ENCODE data around the gene KIAA1217.

The KIAA1217 gene

DNA sequence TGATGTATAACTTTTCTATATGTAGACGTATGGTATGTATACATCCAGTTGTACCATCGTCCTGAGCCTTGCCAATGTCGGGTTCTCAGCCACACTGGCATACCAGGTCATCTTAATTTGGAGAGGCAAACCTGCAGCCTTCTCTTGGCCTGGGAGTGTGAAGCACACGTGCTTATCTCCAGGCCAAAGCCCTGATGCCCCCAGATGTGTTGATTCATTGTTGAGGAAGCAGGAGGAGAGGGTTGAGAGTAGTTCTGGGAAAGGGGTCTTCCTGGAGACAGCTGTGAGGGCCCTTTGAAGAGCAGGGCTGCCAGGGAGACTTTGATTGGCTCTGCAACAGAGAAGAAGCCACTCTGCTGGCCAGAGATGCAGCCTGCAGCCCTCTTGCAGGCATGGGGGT is 359.1 kb downstream of the KIAA1217 start:
- DNase-seq: no peak

DNA sequence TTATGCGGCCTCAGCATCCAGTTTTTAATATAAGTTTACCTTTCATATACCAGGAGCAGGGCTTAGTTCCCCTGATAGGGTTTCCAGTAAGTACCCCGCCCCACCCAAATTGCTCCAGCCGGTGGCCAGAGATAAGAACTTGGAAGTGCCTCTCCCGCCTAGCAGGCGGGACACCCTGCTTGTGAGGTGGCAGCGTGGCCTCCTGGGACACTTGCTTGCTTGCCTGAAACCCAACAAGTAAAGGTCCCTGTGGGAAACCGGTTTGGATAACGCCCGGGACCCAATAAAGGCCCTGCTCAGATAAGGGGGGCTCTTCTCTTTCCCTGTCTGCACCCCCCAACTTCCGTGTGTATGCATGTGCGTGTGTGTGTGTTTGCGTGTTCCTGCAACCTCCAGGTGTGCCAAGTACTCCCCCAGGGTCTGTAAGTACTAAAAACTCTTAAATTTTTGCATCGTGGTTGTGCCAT is 360.4 kb downstream of the KIAA1217 start:
- no peak for DNase-seq

DNA sequence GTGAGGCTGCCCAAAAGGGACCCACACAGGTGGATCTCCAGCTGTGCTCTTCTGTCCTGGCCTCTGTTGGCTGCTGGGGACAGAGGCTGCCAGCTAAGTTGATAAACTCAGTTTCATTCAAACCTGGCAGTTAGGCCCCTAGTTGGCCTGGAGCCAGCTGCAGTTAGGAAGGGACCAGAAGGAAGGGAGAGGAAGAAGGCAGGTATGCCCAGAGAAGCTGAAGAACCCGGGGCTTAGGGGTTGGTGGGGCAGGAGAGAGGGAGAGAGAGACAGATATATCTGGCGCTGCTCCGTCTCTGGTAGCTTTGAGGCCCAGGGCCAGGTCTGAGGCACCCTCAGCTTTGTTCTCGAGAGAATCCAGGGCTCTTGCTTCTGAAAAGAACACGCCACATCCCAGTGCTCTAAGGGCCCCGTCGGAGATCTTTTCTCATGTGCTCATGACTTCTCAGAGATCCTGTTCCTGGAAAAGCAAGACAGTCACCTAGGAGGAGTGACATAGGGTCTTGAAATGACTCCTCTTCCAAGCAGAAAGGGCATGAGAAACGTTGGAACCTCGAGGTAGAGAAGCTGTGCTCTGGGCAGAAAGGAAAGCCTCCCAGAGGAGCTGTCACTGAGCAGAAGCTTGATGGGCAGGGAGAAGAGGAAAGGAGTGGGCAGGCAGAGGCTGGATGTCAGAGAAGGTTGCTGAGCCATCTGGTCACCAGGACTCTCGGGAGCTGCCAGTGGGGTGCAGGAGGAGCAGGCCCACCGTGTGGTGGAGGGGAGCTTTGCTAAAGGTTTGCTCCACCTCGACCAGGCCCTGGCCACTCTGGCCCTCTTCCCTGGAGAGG is 361.1 kb downstream of the KIAA1217 start:
- no peak for DNase-seq

DNA sequence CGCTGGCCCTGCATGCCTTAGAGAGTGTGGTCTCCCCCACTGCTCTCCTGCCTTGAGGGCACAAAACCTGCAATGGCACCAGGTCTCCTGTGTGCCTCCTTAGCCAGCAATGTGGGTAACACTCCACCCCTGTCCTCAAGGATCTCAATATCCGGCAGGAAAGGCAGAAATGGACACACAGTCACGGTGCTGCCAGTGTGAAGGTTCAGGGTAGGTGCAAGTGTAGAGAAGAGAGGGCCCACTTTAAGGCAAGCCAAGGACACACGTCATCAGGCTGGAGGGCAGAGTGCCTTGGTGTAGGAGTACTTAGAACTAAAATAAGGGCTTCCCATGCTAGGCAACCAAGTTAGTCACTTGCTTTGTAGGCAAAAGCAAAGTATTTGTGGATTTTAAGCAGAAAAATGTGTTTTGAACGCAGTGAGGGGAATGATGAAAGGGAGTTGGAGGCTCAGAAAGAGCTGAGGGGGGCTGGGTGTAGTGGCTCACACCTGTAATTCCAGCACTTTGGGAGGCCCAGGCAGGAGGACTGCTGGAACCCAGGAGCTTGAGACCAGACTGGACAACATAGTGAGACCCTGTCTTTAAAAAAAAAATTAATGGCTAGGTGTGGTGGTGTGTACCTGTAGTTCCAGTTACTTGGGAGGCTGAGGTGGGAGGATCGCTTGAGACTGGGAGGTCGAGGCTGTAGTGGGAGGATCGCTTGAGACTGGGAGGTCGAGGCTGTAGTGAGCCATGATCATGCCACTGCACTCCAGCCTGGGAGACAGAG is 361.9 kb downstream of the KIAA1217 start:
- DNase-seq: no peak

DNA sequence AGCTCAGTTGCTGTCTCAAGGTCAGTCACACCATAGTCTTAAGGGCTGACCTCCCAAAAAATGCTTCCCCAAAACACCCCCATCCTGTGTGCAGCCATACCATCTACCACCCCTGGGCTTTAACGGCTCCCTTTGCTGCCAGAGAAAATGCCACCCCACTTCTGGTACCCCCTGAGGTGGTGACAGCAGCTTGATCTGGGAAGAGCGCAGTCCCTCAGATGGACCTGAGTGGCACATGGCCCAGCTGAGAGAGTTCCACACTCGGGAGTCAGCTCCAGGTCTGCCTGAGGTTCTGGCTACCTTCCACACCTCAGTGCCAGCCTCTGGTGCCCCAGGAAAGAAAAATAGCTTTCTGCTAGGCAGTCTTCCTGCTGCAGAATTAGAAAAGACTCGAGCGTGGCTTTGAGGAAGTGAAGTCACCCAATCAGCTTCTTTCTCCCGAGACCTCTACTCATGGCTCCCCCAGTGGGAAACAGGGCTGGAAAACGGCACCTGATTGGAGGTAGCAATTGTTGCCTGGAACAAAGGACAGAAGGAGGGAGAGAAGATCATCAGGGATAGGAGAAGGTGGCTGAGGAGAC is 363.0 kb downstream of the KIAA1217 start:
- DNase-seq: no peak

DNA sequence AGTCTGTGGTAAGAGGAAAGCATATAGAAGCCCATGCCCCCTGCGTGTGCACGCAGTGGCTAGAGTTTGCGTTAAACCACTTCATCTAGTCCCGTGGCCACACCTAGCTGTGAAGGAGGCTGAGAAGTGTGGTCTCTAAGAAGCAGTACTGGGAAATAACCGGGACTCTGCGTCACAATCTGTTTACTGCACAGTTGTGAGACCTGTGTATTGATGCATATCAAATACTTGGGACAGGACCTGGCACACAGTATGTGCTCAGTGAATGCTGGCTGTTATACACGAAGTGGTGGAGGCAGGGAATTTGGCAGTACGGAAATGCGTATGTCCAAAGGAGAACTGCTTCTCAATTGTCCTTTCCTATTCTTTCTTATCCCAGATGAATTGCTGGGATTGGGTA is 365.2 kb downstream of the KIAA1217 start:
- DNase-seq: no peak

DNA sequence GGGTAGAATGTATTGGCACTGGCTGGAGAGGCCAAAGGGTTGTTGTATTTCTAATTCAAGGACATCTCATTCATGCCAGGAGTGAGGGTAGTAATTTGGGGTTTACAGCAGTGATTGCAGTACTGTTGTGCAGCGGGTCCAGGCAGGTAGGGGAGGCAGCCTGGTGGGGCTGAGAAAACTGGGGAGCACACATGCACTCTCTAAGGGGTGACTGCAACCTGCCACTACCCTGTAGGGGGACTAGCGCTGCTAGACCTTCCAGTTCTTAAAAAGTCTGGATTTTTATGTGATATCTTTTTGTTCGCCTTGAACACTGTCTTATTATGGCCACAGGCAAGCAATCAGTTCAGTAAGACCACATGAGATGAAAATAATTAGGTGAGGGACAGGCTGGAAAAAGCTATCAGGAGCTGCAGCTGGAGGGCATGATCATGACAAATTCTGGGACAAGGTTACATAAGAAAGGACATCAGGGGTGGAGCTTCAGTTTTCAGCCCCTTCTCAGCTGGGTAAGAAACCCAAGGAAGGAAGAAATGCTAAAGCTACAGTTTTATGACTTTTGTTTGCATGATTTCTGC is 365.7 kb downstream of the KIAA1217 start:
- no peak for DNase-seq

DNA sequence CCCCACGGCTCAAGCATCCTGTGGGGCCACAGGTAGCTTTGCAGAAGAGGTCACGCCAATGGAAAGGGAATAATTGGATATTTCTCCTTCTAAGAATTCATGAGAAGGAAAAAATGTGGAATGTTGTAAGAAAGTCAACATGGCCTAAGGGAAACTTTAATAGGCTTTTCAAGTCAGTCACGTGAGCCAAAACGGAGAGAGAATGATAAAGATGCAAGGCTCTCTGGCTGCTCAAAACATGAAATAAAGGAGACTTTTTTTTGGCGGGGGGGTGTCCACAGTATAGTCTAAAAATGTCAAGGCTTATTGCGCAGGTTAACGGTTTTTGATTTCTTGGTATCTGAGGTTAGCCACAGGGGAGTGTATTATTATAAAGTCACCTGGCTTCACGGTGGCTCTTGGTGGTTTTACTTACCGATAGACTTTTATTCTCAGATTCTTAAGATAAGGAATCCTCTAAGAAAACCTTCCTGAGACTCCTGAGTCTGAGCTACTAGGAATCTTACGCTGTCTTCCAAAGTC is 366.6 kb downstream of the KIAA1217 start:
- no peak for DNase-seq

DNA sequence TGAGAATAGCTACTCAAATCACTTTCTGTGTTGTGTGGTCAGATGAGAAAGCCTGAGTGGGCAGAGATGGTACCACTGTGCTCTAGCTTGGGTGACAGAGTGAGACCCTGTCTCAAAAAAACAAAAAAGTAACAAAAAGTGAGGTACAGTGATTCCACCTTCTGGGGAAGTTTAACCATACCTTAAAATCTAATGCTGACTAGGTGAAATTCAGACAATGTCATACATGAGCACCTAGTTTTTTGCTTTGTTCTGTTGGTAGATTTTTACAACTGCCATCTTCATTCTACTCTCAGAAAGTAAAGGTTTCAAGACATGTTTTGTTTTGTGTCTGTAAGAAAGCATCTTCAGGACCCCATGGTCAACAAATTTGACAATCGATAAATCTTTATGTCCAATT is 370.5 kb downstream of the KIAA1217 start:
- no peak for DNase-seq

DNA sequence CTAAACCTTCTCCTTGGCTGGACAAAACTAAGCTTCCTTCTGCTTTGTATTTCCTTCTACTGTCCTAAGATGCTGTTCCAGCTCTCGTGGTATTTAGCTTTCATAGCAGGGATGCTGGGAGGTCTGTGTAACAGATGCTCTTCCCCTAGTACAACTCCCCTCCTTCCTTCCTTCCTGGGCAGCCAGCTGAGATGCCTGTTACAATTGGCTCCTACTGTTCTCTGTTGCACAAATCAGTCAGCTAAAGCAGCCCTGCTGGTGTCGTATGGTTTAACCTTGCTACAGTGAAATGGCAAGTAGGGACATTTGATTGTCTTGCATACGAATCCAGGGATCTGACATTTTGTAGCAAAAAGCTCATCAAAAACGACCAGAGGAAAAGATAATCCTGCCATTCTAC is 371.0 kb downstream of the KIAA1217 start:
- DNase-seq: no peak

DNA sequence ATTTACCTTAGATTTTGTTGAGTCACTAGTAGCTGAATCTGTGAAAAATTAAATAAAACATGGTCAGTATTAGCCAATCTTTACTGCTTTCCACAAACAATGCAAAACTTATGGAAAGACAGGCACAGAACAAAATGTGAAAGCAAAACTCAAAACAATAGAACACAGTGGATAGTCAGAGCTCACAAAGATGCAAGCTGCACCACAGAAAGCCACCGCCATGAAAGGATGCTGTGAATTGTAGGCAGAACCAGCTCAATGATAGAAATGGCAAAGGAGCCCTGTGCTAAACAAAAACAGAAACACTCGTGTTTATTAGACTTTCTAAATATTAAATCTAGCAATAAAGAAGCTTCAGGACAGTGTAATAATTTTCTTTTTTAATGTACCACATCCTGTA is 380.3 kb downstream of the KIAA1217 start:
- DNase-seq: no peak

DNA sequence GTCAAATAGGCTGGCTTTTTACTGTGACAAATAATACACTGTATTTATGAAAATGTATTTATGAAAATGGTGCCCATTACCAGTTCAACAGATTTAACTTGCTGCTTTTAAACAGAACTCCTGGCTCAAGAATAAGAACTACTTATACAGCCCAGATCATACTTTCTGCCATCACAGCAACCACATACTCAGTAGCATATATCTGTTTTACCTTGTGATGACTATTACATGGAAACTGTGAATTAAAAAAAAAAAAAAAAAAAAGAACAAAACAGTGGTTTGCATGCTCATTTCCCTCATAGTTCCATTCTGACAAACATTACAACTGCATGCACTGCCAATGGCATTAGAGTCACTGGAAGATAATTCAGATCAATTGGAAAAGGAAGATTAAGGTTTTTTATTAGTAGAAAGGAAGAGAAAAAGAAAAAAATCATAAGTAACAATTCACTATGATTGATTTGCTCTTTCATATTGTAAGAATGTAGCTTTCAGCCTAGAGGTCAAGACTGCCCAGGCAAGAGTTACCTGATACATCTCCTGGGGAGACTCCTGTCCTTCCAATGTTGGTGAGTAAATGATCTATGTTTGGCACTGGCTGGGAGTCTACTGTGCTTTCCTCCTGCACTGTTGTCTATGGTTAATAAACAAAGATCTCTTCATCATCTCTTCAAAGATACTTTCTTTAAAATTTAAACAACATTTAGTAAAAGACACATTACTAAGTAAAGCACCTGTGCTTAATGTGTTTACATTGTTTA is 381.9 kb downstream of the KIAA1217 start:
- DNase-seq: no peak

DNA sequence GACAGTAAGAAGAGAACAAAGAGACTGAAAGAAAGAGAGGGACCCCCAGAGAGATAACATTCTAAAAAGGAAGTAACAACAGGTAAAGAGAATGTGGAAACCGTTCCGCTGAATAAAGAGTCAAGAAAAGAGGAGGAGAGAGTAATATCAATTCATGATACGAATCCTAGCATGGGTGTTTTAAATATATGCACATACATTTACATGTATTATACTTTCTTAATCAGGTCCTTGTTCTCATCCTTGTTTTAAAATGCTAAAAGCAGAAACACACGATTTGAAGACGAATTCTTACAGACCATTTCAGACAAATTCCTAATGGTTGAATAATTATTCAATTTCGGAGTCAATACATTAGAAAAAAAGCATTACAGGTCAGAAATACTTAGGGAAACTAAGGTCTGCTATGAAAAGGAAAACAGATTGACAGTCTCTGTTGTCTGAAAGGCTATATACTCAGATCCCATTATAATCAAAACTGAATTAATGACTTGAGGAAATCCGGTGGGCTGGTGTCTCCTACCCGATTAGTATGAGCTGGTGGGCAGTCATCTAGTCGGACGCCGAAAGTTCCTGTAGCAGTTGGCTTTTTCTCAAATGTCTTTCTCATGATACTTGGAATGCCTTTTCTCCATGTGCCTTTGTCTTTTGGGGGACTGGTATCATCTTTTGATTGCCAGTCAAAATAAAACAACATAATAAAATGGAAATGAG is 387.4 kb downstream of the KIAA1217 start:
- no peak for DNase-seq

DNA sequence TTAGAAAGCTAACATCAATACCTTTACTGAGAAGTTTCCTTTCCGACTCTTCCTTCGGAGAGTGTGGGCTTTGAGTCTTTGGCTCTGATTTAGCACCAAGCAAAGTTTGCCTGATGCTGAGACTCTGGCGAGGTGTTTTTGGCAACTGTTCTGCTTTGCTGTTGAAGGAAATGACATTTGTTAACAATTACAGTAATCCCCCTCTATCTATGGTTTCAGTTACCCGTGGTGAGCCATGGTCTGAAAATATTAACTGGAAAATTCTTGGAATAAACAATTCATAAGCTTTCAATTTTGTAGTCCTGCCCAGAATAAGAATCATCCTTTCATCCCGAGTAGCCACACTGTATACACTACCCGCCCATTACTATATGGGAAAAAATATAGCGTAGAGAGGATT is 388.5 kb downstream of the KIAA1217 start:
- DNase-seq: no peak
